Breast epithelium (tissue), 3 donors: Measurements from ENCODE around the gene CAPG.

Experiments
- CTCF ChIP-seq, 3 donors: fragments of 450-650 bp; IDR thresholded peaks; one replicate each; pipeline ENCODE4 v1.5.1; 2016 to 2017; ENCODE audit warnings: antibody characterized with exemption in 3 of 3, mild to moderate bottlenecking in 3 of 3, moderate library complexity in 3 of 3
- POLR2A ChIP-seq: fragments of 450-650 bp; IDR thresholded peaks from one replicate; pipeline ENCODE4 v1.6.1; 2016; ENCODE audit warnings: antibody characterized with exemption, mild to moderate bottlenecking, moderate library complexity
- POLR2AphosphoS5 ChIP-seq, 3 donors: sonication (generic); formaldehyde crosslinking; IDR thresholded peaks; one replicate each; pipeline ENCODE4 v1.6.1; 2017; ENCODE audit warnings: antibody characterized with exemption in 3 of 3

GRCh38 chr2:85421260-85422071 is 11.3 kb upstream of the CAPG start:
- TF ChIP-seq CTCF (IDR thresholded peaks at IDR 0.05), result no peak
- no peak for TF ChIP-seq POLR2AphosphoS5 (IDR thresholded peaks at IDR 0.05)
- no peak for TF ChIP-seq POLR2A
